K562 (cell line): ENCODE data around the gene TMEM79. TPM values are rescaled to one million over a fixed set of nuclear protein-coding genes. Genes with fewer than 3 reads are reported as not detected.

ENCODE experiments used
- BRCA1 ChIP-seq, 2 experiments: fragments of 450-650 bp in 1 of 2; sonication (generic) in 1 of 2; formaldehyde crosslinking in 1 of 2; IDR thresholded peaks; 2 replicates each; pipeline versions ENCODE4 v1.5.0 to v1.6.1; 2017 to 2020; ENCODE audit warnings: mild to moderate bottlenecking in 1 of 2, missing genetic modification reagents in 1 of 2
- CEBPZ ChIP-seq: fragments of 150-350 bp; IDR thresholded peaks from 2 replicates; pipeline ENCODE4 v1.6.1; 2014; ENCODE audit warnings: low read depth, mild to moderate bottlenecking, low read length, borderline replicate concordance
- CHCHD3 ChIP-seq: fragments of 250-450 bp; sonication (Bioruptor Pico); IDR thresholded peaks from 2 replicates; pipeline ENCODE4 v2.1.2; 2022; ENCODE audit warnings: mild to moderate bottlenecking
- PPARD ChIP-seq: fragments of 250-450 bp; sonication (Bioruptor Pico); IDR thresholded peaks from 2 replicates; pipeline ENCODE4 v1.8.0; 2022; ENCODE audit warnings: inconsistent platforms, mild to moderate bottlenecking, moderate library complexity
- ZNF592 ChIP-seq: fragments of 450-650 bp; IDR thresholded peaks from 2 replicates; pipeline ENCODE4 v1.6.1; 2017; ENCODE audit warnings: antibody characterized with exemption, mild to moderate bottlenecking
- polyA plus RNA-seq, 8 experiments: library from polyadenylated mRNA; depleted of rRNA in 4 of 8; stranded (reverse) in 5 of 8; unstranded in 3 of 8; fragments of >200 nt; fragmentation: Nextera tagmentation in 2 of 8; fragmentation: Illumina TruSeq in 1 of 8; extraction: Ambion mirVana in 2 of 8; extraction: Trizol in 1 of 8; gene quantifications; 2 replicates each; pipeline versions ENCODE4 v1.2.1 to v1.2.3, GENCODE V29; 2011 to 2014; ENCODE audit warnings: inconsistent platforms in 1 of 8, missing spikeins in 1 of 8
- total RNA-seq, 7 experiments: library from RNA; depleted of rRNA in 6 of 7; stranded (reverse); fragments of >200 nt in 6 of 7; fragmentation: Illumina TruSeq in 2 of 7; extraction: Trizol in 2 of 7; gene quantifications; 2 replicates each; pipeline versions ENCODE4 v1.2.1 to v1.2.3, GENCODE V29; 2011 to 2021; ENCODE audit warnings: low replicate concordance in 1 of 7
- TF ChIP-seq, protein P1 (sequence below): conservative IDR thresholded peaks from 2 replicates; pipeline ENCODE4 v1.6.1; 2011; ENCODE audit warnings: low read depth, mild to moderate bottlenecking, low read length; ENCODE audit not compliant: control insufficient read depth
- TF ChIP-seq, protein P2 (sequence below): IDR thresholded peaks from 2 replicates; pipeline ENCODE4 v1.6.1; 2014; ENCODE audit warnings: antibody characterized with exemption
- TF ChIP-seq, protein P3 (sequence below): fragments of 250-450 bp; sonication (Bioruptor Pico); IDR thresholded peaks from 2 replicates; pipeline ENCODE4 v1.5.0; 2021

The TMEM79 gene
- total and polyA plus RNA-seq, 9 of the 15 experiments (the other 6 are each of a cell fraction or from before 2014, with no cell fraction given), result 0.69 to 6.8 (median 4.0) TPM

DNA sequence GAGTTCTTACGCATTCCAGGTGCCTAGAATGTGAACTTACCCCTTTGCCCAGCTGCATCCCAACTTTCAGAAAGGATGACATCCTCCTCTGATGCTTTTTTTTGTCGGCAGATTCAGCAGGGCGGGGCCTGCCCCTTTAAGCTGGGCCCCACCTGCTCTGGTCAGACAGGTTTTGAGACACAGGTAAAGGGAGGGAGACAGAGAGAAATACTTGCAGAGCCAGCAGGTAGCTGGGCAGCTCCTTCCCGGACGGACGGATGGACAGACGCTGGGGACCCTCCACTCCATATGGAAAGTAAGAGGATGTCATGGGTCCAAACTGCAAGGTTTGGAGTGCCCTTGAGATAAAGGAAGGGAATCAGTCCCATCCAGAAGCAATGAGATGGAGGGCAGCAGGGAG, at the start of gene TMEM79 (continued):
- TF ChIP-seq, protein P1, sequence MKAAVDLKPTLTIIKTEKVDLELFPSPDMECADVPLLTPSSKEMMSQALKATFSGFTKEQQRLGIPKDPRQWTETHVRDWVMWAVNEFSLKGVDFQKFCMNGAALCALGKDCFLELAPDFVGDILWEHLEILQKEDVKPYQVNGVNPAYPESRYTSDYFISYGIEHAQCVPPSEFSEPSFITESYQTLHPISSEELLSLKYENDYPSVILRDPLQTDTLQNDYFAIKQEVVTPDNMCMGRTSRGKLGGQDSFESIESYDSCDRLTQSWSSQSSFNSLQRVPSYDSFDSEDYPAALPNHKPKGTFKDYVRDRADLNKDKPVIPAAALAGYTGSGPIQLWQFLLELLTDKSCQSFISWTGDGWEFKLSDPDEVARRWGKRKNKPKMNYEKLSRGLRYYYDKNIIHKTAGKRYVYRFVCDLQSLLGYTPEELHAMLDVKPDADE, result no peak
- TF ChIP-seq, protein P2, sequence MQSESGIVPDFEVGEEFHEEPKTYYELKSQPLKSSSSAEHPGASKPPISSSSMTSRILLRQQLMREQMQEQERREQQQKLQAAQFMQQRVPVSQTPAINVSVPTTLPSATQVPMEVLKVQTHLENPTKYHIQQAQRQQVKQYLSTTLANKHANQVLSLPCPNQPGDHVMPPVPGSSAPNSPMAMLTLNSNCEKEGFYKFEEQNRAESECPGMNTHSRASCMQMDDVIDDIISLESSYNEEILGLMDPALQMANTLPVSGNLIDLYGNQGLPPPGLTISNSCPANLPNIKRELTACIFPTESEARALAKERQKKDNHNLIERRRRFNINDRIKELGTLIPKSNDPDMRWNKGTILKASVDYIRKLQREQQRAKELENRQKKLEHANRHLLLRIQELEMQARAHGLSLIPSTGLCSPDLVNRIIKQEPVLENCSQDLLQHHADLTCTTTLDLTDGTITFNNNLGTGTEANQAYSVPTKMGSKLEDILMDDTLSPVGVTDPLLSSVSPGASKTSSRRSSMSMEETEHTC, result no peak
- TF ChIP-seq CHCHD3 (CRISPR knock-in tag), result no peak
- no peak for TF ChIP-seq BRCA1 (IDR thresholded peaks at IDR 0.05)
- TF ChIP-seq BRCA1 (CRISPR knock-in tag; IDR thresholded peaks at IDR 0.05), result no peak
- TF ChIP-seq, protein P3, sequence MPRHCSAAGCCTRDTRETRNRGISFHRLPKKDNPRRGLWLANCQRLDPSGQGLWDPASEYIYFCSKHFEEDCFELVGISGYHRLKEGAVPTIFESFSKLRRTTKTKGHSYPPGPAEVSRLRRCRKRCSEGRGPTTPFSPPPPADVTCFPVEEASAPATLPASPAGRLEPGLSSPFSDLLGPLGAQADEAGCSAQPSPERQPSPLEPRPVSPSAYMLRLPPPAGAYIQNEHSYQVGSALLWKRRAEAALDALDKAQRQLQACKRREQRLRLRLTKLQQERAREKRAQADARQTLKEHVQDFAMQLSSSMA (CRISPR knock-in tag), result no peak
- TF ChIP-seq CEBPZ, result no peak
- TF ChIP-seq ZNF592, result no peak
- TF ChIP-seq PPARD (CRISPR knock-in tag), result no peak
- TF ChIP-seq, all 486 proteins: peak for 0
